ENCODE data around the gene EFHC1.

Gene EFHC1

DNA sequence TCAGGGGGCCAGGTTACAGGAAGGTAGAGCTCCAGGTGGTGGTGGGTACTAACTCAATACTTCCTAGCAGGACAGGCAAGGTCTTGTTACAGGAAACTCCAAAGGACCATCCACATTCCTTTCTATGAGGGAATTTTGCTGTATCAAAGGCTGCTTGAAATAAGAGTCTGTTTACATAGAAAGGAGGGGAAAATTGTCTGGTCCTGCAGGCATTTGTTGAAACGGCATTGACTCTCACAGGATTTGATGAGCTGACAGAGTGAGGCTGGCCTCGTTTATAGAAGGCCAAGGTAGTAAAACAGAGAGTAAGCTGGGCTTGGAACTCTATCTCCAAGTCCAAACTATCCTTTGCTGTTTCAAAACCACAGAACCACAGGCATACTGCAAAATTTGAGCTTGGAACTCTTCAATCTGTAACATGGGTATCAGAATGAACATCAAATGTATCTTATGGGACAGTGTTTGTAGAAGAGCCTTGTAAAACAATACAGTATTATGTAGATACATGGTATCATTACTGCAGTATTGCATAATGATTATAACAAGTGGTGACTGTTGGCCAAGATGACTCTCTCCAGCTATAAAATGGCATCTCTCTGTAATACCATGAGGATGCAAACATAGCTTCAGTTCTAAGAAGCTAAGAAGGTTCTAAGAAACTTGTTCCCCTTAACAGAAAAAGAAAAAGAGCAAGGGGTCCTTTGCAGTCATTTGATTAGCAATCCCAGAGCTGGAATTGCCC lies 95.2 kb downstream of the EFHC1 start:
- H3K4me2 ChIP-seq (ENCODE audit: low read length) = no peak overlapping the region

GRCh38 chr6:52516269-52516668 lies 96.1 kb downstream of the EFHC1 start:
- Histone ChIP-seq H3K4me1 (ENCODE audit: control insufficient read depth, low read length) (no peaks in the 10 kb centered on the region), H3F3A (ENCODE audit: control insufficient read depth, insufficient read depth) (no peaks in the 10 kb centered on the region)

More for the DNA sequence above, 95.2 kb downstream of the EFHC1 start:
- no peaks in the 10 kb centered on the region for H3F3A ChIP-seq (ENCODE audit: control insufficient read depth, insufficient read depth)
- TF ChIP-seq, protein P1, sequence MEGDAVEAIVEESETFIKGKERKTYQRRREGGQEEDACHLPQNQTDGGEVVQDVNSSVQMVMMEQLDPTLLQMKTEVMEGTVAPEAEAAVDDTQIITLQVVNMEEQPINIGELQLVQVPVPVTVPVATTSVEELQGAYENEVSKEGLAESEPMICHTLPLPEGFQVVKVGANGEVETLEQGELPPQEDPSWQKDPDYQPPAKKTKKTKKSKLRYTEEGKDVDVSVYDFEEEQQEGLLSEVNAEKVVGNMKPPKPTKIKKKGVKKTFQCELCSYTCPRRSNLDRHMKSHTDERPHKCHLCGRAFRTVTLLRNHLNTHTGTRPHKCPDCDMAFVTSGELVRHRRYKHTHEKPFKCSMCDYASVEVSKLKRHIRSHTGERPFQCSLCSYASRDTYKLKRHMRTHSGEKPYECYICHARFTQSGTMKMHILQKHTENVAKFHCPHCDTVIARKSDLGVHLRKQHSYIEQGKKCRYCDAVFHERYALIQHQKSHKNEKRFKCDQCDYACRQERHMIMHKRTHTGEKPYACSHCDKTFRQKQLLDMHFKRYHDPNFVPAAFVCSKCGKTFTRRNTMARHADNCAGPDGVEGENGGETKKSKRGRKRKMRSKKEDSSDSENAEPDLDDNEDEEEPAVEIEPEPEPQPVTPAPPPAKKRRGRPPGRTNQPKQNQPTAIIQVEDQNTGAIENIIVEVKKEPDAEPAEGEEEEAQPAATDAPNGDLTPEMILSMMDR (IDR thresholded peaks at IDR 0.05; ENCODE audit: low read depth, low read length, poor library complexity, severe bottlenecking) = no peak
- TF ChIP-seq EZH2phosphoT487 (IDR thresholded peaks at IDR 0.05; ENCODE audit: borderline replicate concordance, low read length) = no peak
- no peak overlapping the region for H3K27ac ChIP-seq (ENCODE audit: low read depth, low read length)
- H3K79me2 ChIP-seq (ENCODE audit: control insufficient read depth, low read length) = no peaks in the 10 kb centered on the region
- no peaks in the 10 kb centered on the region for H4K20me1 ChIP-seq (ENCODE audit: control insufficient read depth, insufficient read depth, low read depth, low read length)
- H3K27me3 ChIP-seq (ENCODE audit: control insufficient read depth, low read length) = no peaks in the 10 kb centered on the region
- H3K9me3 ChIP-seq (ENCODE audit: control insufficient read depth, insufficient read depth, low read length) = no peaks in the 10 kb centered on the region
- no peak overlapping the region for H3K4me3 ChIP-seq (ENCODE audit: low read length)
- no peaks in the 10 kb centered on the region for H3K4me1 ChIP-seq (ENCODE audit: control insufficient read depth, low read length)
- no peaks in the 10 kb centered on the region for H3K9me2 ChIP-seq (replicated peaks; ENCODE audit: control insufficient read depth, low read length)
- H3K36me3 ChIP-seq (ENCODE audit: control insufficient read depth, low read length) = no peaks in the 10 kb centered on the region

DNA sequence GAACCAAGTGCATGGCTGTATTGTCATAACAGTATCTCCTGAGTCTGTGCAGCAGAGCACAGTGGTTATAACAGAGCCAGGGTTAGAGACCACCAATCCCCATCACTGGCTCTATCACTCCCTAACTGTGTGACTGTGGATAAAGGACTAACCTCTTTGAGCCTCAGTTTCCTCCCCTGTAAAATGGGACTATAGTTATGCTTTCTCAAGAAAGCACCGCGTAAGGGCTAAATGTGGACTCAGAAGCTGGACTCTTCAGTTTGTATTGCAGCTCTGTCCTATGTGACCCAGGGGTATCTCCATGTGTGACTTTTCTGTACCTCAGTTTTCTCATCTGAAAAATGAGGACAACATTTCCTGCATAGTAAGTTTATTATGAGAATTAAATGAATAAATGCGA lies 96.8 kb downstream of the EFHC1 start:
- Histone ChIP-seq H3F3A (ENCODE audit: control insufficient read depth, insufficient read depth) (no peaks in the 10 kb centered on the region), H3K4me1 (ENCODE audit: control insufficient read depth, low read length) (no peaks in the 10 kb centered on the region), H3K79me2 (ENCODE audit: control insufficient read depth, low read length) (no peaks in the 10 kb centered on the region), H3K9me3 (ENCODE audit: control insufficient read depth, insufficient read depth, low read length) (no peaks in the 10 kb centered on the region), H3K4me3 (ENCODE audit: low read length) (no peak overlapping the region), H4K20me1 (ENCODE audit: control insufficient read depth, insufficient read depth, low read depth, low read length) (no peaks in the 10 kb centered on the region), H3K9me2 (replicated peaks; ENCODE audit: control insufficient read depth, low read length) (no peaks in the 10 kb centered on the region), H3K4me2 (ENCODE audit: low read length) (no peak overlapping the region), H3K27me3 (ENCODE audit: control insufficient read depth, low read length) (no peaks in the 10 kb centered on the region), H3K27ac (ENCODE audit: low read depth, low read length) (no peak overlapping the region), H3K36me3 (ENCODE audit: control insufficient read depth, low read length) (no peaks in the 10 kb centered on the region)
- TF ChIP-seq, protein P1 (IDR thresholded peaks at IDR 0.05; ENCODE audit: low read depth, low read length, poor library complexity, severe bottlenecking) = no peak
- no peak for TF ChIP-seq EZH2phosphoT487 (IDR thresholded peaks at IDR 0.05; ENCODE audit: borderline replicate concordance, low read length)

More at GRCh38 chr6:52516269-52516668, 96.1 kb downstream of the EFHC1 start:
- Histone ChIP-seq H3K27ac (ENCODE audit: low read depth, low read length) (no peak overlapping the region), H3K79me2 (ENCODE audit: control insufficient read depth, low read length) (no peaks in the 10 kb centered on the region), H3K9me2 (replicated peaks; ENCODE audit: control insufficient read depth, low read length) (no peaks in the 10 kb centered on the region), H3K4me2 (ENCODE audit: low read length) (no peak overlapping the region), H3K36me3 (ENCODE audit: control insufficient read depth, low read length) (no peaks in the 10 kb centered on the region), H3K27me3 (ENCODE audit: control insufficient read depth, low read length) (no peaks in the 10 kb centered on the region), H3K4me3 (ENCODE audit: low read length) (no peak overlapping the region), H4K20me1 (ENCODE audit: control insufficient read depth, insufficient read depth, low read depth, low read length) (no peaks in the 10 kb centered on the region), H3K9me3 (ENCODE audit: control insufficient read depth, insufficient read depth, low read length) (no peaks in the 10 kb centered on the region)
- TF ChIP-seq EZH2phosphoT487 (IDR thresholded peaks at IDR 0.05; ENCODE audit: borderline replicate concordance, low read length) = no peak
- TF ChIP-seq, protein P1 (IDR thresholded peaks at IDR 0.05; ENCODE audit: low read depth, low read length, poor library complexity, severe bottlenecking) = no peak

Measured in DOHH2 (cell line).